ENCODE measurements around the gene C2orf74.
"Not testable (repeated sequence)": the region's sequence is repeated elsewhere in the genome, so short reads cannot be mapped to it uniquely, and the experiment has no call there.

DNA sequence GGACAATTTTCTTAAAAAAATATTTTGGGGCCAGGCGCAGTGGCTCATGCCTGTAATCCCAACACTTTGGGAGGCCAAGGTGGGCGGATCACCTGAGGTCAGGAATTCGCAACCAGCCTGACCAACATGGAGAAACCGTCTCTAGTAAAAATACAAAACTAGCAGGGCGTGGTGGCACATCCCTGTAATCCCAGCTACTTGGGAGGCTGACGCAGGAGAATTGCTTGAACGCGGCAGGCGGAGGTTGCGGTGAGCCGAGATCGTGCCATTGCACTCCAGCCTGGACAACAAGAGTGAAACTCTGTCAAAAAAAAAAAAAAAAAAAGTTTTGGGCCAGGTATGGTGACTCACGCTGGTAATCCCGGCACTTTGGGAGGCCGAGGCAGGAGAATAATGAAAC, 32.7 kb downstream of the C2orf74 start:
- not testable (repeated sequence) for TF ChIP-seq POLR2A, TAF1, POLR2AphosphoS5, SPI1, POU2F2 (IDR thresholded peaks at IDR 0.05; ENCODE audit: low read depth, low read length)
